ENCODE data around the gene LRRC47.
A peak's percentile ranks its signal among the peaks of the same experiment; 100 is the strongest.

LRRC47 gene

GRCh38 chr1:3731583-3732433 is 64.5 kb downstream of the LRRC47 start:
- Mint-ChIP-seq H3K4me3 (no peak overlapping the region), H3K27me3 (peaks cover 30% of the 10 kb centered on the region), H3K9me3 (no peaks in the 10 kb centered on the region), H3K4me1 (no peaks in the 10 kb centered on the region), H3K27ac (no peak overlapping the region)
- no peak for DNase-seq
- no peak for ATAC-seq

- Mint-ChIP-seq H3K4me1 (no peaks in the 10 kb centered on the region), H3K27ac (peak overlapping the region in 1 of 2 donors; percentile 88), H3K4me3 (no peak overlapping the region), H3K27me3 (peaks cover 35% of the 10 kb centered on the region), H3K9me3 (no peaks in the 10 kb centered on the region)
- ATAC-seq (no peak), DNase-seq (no peak)
Measured at GRCh38 chr1:3730543-3731247, 65.6 kb downstream of the LRRC47 start.

DNA sequence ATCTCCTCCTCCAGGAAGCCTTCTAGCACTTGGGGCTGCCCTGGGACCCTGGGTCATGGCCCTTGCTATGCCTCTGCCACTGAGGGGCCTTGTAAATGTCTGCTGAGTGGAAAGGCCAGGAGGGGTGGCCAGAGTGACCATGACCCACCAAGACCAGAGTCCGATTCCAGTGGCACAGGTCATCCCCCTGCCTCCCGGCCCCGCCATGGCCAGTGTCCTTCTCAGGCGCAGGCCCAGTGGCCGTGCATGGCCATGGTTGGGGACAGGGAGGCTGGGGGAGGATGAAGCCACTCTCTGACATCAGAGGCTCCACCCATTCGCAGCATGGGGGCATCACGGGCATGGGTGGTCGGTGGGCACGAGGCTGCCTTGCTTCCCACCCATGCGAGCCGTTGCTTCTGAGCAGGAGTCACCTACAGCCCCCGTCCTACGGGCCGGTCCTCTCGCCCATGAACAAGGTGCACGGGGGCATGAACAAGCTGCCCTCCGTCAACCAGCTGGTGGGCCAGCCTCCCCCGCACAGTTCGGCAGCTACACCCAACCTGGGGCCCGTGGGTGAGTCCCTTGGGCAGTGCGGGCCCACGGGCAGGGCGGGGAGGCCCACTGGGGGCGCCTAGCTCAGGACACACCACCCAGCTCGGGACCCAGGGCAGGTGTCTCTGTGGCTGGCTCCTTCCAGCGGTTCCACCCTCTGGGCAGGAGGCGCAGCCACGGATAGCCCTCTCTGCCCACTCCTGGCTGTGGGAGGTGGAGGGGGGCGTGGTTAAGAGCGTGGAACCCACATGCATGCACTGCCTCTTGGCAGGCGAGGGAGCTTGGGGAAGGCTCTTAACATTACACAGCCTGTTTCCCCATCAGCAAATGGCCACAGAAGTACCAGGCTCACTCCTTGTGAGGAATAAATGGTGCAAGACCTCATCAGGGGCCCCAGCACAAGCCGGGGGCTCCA is 66.4 kb downstream of the LRRC47 start:
- no peak overlapping the region for H3K4me3 Mint-ChIP-seq
- DNase-seq, result no peak
- H3K27ac Mint-ChIP-seq, result peak overlapping the region in 1 of 2 donors; percentile 42
- no peaks in the 10 kb centered on the region for H3K9me3 Mint-ChIP-seq
- ATAC-seq, result peak; percentile 37
- peaks cover 35% of the 10 kb centered on the region for H3K27me3 Mint-ChIP-seq
- no peaks in the 10 kb centered on the region for H3K4me1 Mint-ChIP-seq

All from stimulated activated naive CD8-positive, alpha-beta T cell treated with anti-CD3 and anti-CD28 coated beads, Interleukin-15, amount 100 ng/mL, for 72 hours (primary cell).